COR-L47 (cell line): ENCODE measurements around the gene ZNF213.

ENCODE experiments used
- DNase-seq: peaks from one replicate; lab custom pipeline; 2025; lab: John Stamatoyannopoulos, UW

The ZNF213 gene, protein sequence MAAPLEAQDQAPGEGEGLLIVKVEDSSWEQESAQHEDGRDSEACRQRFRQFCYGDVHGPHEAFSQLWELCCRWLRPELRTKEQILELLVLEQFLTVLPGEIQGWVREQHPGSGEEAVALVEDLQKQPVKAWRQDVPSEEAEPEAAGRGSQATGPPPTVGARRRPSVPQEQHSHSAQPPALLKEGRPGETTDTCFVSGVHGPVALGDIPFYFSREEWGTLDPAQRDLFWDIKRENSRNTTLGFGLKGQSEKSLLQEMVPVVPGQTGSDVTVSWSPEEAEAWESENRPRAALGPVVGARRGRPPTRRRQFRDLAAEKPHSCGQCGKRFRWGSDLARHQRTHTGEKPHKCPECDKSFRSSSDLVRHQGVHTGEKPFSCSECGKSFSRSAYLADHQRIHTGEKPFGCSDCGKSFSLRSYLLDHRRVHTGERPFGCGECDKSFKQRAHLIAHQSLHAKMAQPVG

DNA sequence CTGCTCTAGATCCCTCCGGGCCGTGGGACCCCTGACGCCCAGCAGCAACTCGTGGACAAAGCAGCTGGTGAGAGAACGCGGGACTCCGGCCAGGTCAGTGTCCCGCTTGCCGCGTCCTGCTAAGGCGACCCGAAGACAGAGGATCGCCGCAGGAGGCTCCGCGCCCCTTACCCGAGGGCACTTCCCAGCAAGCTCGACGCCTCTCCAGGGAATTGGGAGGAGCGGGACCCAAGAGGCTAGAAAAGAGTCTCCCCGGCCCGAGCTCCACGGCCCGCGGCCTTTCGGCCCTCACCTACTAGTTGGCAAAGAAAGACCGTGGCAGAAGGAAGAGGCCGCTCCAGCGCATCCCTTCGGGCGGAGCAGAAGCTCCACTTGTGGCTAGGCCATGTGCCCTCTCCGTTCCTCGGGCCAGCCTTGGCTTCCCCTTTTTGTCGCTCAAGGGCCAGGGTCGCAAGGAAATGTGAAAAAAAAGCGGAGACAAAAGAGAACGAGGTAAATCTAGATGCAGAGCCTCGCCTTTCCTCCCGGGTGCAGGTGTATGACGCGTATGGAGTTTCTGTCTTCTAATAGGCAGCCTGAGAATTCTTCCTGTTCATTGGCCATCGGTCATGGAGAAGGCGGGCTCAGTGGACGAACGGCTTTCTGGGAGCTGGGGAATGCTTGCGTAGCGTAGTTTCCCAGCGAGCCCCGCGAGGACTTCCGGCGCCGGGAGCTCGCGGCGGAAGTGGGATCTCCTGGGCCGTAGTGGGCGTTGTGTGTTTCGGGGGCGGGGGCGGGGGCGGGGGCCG lies at the start of gene ZNF213:
Gene ZNF213, plus strand, starts transcription at position 692 of the 788 bp plus-strand sequence. CDS start 2,252 bp downstream, outside the sequence.
- DNase-seq = peak; percentile 96

DNA sequence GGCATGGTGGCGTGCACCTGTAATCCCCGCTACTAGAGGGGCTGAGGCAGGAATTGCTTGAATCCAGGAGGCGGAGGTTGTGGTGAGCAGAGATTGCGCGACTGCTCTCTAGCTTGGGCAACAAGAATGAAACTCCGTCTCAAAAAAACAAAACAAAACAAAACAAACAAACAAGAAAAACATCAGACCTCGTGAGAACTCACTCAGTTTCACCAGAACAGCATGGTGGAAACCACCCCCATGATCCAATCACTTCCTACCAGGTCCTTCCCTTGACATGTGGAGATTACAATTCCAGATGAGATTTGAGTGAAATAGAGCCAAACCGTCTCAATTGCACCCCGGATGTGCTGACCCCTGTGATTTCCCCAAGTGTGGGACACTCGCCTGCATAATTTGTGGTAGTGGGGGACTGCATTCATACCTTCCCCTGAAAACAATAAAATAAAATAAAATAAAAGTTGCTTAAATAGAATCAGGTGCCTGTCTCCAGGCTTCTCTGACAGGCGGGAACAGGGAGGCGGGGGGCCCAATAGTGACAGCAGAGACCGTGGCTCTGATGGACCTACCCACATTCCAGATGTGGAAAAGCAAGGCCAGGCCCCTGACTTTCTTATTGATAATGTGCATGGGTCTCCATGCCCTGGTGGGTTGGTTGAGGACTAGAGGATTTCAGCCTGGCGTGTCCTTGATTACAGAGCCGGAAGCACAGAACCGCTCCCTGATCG lies 48.8 kb upstream of the ZNF213 start:
- no peak for DNase-seq

DNA sequence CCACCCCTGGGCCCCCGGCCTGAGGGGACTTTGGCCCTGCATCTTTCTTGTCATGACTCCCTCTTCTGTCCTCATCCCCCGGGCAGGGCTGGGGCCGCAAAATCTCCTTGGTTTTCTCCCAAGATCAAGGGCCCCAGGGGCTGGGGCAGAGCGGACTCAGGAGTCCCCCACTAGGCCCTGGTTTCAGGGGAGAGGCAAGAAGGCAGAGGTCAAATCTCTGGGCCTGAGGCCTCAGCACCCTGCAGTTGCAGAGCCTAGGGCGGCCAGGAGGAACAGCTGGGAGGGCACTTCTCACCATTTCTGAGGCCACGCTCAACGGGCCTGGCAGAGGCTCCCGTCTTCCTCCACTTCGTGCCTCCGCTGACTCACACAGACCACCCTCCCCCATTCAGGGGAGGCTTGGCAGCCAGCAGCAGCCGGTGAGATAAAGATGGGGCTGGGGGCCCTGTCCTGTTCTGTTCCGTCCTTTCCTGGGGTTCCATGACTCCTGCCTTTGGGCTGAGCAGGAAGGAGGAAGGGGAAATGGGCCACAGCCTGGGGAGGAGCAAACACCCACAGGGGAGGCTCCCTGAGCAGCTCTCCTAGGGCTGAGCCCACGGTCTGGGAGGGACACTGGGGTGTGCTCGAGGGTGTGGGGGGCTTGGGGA lies 48.1 kb upstream of the ZNF213 start:
- no peak for DNase-seq

DNA sequence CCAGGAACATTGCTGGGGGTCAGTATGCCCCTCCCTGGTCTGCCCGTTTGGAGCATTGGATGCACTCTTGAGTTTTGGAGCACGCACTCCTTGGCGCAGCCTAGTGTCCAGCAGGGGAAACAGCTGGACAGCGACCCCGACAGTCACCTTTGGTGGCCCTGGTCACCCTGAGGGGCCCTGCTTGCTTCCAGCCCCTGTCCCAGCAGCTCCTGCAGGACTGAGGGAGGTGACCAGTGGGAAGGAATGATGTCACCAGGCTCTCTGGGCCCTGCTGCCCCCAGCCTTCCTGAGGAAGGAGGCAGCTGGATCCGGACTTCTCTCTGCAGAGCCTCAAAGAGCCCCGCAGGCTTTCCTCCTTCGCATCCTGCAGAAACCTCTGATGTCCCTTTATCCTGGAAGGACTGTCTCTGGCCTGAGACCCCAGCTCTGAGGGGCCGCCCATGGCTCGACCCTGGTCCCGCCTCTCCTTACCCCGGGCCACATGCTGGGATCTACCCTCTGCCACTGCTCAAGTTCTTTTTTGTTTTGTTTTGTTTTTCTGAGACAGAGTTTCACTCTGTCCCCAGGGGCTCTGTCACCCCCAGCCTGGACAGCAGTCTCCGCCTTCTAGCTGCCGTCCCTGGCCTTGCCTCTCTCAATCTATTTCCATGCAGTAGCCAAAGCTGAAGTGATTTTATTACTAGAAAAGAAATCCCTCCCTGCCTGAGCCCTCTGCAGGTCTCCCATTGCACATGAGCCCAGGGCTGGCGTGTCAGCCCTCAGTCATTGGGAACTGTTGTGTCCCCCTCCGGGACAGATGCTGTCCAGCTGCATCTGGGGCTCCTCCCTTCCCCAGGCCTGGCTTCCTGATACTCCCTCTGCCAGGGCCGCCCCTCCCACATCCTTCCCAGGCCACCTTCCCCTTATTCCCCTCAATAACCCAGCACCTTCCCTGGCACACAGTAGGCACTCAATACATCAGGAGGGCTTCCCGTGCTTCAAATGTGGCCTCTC lies 47.3 kb upstream of the ZNF213 start:
- DNase-seq = no peak

DNA sequence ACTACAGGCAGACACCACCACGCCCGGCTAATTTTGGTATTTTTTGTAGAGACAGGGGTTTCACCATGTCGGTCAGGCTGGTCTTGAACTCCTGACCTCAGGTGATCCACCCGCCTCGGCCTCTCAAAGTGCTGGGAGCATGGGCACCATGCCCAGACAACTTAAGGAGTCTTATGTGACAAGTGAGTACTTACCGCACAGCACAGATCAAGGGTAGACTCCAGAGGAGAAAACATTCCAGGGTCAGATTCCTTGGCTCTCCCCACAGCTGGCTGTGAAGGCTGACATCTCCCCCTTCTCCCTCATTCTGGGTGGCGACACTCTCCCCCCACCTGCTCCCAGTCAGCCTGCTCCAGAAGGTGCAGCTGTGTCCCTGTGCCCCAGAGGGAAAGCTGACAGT lies 46.4 kb upstream of the ZNF213 start:
- DNase-seq = no peak

DNA sequence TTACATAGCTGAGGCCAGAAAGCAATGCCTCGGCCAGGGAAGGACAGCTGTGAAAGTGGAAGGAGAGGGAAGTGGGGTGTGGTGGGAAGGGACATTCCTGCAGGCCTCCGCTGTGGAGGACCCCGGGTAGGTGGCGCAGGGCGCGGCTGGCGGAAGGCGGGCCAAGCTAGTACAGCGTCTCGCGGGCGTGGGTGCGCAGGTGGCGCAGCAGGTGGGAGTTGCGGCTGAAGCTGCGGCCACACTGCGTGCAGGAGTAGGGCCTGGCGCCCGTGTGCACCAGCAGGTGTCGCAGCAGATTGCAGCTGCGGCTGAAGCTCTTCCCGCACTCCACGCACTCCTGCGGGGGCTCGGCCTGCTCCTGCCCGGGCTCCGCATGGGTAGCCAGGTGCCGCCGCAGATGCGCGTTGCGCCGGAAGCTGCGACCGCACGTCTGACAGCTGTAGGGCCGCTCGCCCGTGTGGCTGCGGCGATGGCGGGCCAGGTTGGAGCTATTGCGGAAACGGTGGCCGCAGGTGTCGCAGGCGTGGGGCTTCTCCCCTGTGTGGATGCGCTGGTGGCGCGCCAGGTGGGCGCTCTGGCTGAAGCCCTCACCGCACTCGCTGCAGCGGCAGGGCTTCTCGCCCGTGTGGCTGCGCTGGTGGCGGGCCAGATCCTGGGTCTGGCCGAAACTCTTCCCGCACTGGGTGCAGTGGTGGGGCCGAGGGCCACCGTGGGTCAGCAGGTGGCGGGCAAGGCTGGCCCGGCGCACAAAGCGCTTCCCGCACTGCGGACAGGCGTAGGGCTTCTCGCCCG lies 45.7 kb upstream of the ZNF213 start:
- DNase-seq = no peak

DNA sequence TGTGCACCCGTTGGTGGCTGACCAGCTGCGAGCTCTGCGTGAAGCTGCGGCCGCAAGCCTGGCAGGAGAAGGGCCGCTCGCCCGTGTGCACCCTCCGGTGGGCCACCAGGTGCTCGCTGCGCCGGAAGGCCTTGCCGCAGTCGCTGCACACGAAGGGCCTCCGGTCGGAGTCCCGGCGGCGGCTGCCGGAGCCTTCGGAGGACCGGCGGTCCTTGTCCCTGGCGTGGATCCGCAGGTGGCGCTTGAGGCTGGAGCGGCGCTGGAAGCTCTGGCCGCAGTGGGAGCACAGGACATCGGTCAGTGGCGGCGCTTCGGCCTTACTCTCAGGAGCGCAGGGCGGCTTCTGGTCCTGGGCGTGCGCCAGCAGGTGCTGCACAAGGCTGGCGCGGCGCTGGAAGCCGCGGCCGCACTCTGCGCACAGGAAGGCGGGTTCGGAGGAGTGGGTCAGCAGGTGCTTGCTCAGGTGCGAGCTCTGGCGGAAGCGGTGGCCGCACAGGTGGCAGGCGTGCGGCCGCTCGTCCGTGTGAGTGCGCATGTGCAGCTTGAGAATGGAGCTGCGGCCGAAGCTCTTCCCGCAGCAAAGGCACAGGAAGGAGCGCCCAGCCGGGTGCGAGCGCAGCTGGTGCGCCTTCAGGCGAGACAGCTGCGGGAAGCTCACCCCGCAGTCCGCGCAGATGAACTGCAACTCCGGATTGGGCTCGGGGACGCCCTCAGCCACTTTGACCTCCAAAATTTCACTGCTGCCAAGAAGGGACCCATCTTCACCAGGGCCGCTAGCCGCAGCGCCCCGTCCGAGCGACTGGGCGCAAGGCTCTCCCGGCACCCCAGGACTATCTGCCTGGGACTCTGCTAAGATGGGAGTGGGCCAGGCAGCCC lies 44.9 kb upstream of the ZNF213 start:
- DNase-seq = no peak

DNA sequence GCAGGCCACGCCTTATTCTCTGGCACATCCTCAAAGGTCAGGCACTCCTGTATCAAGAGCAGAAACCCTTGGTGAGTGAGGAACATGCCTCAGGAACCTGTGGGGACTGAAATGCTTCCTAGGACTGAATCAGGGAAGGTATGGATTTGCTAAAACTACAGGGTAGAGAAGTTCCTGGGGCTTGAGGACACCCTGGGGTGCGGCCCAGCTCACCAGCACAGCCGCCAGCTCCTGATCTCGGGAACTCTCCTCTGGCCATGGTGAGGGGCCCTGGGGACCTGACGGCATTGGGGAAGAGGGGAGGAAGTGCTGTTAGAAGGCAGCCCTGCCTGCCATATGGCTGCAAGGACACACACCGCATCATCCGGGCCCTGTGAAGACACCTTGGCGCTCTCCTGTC lies 43.3 kb upstream of the ZNF213 start:
- DNase-seq = no peak

DNA sequence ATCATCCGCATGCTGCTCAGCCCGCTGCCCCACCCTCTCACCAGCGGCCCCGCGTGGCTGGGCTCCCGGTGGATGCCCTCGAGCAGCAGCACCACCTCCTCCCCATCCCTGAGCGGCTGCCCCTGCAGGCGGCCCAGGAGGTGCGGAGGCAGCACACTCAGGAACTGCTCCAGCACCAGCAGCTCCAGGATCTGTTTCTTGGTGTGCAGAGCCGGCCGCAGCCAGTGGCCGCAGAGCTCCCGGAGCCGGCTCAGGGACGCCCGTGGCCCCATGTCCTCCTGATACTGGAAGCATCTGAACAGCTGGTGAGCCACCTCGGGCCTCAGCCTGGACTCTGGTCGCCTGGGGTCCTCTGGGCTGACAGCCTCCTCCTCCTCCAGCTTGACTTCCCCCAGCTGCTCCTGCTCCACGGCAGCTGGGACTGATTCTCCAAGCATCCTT lies 42.3 kb upstream of the ZNF213 start:
- DNase-seq = no peak

DNA sequence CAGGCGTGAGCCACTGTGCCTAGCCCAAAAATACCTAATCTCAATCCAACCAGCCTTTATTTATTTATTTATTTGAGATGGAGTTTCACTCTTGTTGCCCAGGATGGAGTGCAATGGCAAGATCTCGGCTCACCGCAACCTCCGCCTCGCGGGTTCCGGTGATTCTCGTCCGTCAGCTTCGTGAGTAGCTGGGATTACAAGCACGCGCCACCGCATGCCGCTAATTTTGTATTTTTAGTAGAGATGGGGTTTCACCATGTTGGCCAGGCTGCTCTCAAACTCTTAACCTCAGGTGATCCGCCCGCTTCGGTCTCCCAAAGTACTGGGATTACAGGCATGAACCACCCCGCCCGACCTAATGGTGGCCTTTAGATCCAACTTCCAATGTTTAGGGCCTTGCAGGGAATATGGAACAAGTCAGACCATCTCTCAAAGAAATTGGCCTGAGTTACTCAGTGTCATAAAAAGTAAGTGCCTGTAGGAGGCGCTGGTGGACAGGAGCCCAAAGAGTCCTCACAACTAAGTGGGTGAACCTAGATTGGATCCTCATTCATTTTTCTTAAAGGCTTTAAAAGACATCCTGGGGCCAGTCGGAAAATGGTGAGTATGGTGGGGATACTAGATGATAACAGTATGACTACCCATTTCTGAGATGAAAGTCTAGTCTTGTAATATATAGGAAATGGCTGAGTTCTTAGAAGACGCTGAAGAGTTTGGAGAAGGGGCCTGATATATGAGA lies 40.4 kb upstream of the ZNF213 start:
- DNase-seq = peak; percentile 23

DNA sequence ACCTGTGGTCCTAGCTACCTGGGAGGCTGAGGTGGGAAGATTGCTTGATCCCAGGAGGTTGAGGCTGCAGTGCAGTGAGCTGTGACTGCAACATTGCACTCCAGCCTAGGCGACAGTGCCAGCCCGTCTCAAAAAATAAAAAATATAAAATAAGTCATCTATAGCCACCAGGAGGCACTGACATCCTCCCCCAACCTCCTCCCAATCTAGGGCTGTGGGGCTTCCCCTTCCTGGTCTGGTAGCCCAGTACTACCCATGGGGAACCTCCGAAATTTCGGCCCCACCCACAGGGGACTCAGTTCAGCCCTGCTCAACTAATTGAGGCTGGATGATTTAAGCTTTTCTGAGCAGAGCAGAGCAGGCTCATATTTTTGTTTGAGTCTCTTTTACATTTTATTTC lies 39.0 kb upstream of the ZNF213 start:
- no peak for DNase-seq

DNA sequence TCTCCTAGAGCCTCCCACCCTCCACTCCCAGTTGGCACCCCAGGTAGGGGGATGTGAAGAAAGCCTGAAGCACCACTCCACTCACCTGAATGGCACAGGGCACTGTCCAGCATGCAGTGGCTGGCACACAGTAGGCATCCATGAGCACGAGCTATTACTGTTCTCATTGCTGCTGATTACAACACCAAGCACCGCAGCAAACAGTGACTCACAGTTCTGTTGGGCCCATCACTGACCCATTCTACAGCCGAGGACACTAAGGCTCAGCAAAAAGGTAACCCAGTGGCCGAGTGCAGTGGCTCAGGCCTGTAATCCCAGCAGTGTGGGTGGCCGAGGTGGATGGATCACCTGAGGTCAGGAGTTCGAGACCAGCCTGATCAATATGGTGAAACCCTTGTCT lies 38.5 kb upstream of the ZNF213 start:
- no peak for DNase-seq

DNA sequence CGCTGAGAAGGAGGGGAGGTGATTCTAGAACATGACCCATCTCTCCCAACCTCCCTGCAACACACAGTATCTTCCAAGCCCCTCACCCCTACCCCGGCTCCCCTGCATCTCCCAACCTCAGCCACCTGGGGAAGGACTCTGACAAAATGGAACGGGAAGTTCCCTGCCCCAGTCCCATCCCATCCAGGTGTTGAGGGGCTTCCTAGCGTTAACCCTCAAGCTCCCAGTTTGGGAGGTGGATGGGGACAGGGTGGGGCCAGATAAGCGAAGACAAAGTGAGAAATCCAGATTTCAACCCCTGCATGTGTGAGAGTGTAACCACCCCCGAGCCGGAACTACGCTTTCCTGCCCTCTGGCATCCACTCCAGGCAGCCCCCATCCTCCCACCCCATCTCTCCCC lies 37.6 kb upstream of the ZNF213 start:
- DNase-seq = no peak

DNA sequence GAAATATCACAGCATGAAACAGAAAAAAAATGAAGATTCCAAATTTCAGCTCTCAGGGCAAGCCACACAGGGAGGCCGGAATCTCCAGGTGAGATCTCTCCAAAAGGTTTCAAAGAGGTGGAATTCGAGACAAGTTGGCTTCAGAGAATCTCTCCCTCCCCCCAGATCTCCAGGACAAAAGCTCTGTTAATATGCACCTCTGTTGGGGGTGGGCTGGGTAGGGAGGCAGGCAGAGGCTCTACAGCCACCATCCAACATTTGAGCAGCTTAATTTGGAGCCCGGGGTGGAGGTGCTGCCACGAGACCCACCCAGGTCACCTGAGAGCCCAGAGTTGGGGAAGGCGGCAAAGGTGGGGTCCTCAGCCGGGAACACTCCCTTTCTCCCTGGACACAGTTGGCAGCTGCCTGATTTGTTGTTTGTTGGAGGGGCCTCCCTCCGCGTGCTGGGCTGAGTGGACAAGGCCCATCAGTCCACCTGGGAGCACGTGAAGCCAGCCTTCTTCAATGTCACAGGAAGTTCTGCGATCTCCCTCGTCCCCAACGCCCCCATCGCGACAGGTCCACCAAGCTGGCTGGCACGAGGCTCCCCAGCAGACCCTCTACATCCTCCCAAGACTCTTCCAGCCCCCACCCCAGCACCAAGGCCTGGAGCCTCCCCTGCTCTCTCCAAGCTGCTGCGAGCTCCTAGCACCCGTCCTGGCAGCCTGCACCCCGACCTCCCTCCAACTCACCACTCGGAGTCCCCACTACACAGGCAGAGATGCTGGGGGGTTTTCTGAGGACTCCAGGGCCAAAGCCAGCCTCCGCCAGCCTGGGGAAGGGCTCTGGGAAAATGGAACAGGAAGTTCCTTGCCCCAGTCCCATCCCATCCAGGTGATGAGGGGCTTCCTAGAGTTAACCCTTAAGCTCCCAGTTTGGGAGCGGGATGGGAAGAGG lies 36.1 kb upstream of the ZNF213 start, which contains the start of gene ZSCAN10:
Gene ZSCAN10, minus strand, starts transcription at position 836 of the 936 bp plus-strand sequence. CDS start 6,357 bp downstream, outside the sequence.
- no peak for DNase-seq

DNA sequence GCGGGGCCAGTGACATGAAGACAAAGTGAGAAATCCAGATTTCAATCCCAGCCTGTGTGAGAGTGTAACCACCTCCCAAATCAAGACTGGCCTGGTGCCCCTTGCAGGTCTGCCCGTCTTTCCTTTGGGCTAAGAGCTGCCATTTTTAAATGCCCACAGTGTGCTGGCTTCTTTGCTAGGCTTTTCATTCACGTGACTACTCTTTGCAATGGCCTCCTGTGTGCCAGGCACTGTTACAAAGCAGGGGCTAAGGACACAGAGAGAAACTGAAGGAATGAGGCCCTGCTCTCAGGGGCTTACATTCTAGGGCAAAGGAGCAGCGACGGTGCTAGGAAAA lies 35.5 kb upstream of the ZNF213 start:
- DNase-seq = no peak

DNA sequence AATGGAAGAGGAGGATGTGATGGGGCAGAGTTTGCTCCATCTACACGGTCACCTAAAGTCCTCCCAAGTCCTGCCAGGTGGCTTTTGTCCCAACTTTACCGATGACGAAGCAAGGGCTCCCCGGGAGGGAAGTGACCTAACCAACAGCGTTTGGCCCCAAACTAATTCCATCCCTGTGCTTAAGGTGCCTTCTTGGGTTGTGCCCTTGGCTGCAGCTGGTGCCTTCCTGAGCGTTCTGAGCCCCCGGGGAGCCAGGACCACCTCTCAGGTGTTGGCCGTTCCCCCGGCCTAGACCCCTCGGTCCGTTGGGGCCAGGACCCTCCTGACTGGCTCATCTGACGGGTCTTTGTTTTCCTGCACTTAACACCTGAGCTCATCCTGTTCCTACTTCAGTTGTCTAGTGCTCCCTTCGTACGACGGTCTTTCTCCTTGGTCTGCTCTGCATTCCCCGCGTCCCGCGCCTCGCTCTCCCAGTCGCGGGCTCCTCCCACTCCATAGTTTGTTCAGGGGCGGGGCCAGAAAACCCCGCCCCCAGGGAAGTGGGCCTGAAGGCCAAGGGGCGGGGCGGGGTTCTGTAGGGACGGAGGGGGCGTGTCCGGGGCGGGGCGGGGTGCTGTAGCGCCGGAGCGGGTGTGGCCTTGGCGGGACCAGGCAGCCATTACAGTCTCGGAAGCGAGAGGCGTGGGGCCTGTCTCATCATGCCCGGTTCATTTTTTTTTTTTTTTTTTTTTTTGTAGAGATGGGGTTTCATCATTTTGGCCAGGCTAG lies 34.9 kb upstream of the ZNF213 start:
- DNase-seq = peak; percentile 56
